Measurements from ENCODE around the gene FBXO15. TPM values are rescaled to one million over a fixed set of nuclear protein-coding genes. Genes with fewer than 3 reads are reported as not detected.

FBXO15 gene
- polyA plus RNA-seq, 1 donor from 2014 or later = 6.1 TPM

DNA sequence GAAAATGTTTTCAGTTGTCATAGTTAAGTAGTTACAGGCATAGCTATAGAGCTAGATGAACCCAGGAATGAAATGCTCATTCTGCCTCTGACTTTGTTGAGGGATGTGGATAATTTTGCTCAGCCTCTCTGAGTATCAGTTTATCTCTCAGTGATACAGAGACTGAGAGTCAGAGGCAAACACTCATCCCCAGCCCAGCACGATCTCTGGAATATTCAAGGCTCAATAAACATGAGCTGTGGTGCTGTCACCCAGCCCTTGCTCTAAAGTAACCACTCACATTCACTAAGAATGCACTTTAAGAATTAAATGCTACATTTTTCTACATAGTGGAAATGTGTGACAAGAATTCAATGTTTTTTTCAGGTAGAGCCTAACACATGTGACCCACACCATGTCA lies 31.2 kb upstream of the FBXO15 start:
- H3K9me3 ChIP-seq (ENCODE audit: low read length) = no peaks in the 10 kb centered on the region
- no peak for TF ChIP-seq RAD21 (conservative IDR thresholded peaks at IDR 0.05)
- TF ChIP-seq MXI1 (conservative IDR thresholded peaks at IDR 0.05; ENCODE audit: poor library complexity, severe bottlenecking) = no peak
- no peak for TF ChIP-seq POLR2AphosphoS5 (IDR thresholded peaks at IDR 0.05)
- TF ChIP-seq SMC3 (conservative IDR thresholded peaks at IDR 0.05; ENCODE audit: poor library complexity) = no peak
- TF ChIP-seq TAF1 (IDR thresholded peaks at IDR 0.05; ENCODE audit: low read depth) = no peak
- no peak for TF ChIP-seq EP300 (conservative IDR thresholded peaks at IDR 0.05; ENCODE audit: poor library complexity, severe bottlenecking)
- TF ChIP-seq REST (IDR thresholded peaks at IDR 0.05; ENCODE audit: borderline replicate concordance) = no peak
- TF ChIP-seq EZH2 (IDR thresholded peaks at IDR 0.05; ENCODE audit: borderline replicate concordance, insufficient read depth, low read length, poor library complexity, severe bottlenecking) = no peak
- TF ChIP-seq, protein P1, sequence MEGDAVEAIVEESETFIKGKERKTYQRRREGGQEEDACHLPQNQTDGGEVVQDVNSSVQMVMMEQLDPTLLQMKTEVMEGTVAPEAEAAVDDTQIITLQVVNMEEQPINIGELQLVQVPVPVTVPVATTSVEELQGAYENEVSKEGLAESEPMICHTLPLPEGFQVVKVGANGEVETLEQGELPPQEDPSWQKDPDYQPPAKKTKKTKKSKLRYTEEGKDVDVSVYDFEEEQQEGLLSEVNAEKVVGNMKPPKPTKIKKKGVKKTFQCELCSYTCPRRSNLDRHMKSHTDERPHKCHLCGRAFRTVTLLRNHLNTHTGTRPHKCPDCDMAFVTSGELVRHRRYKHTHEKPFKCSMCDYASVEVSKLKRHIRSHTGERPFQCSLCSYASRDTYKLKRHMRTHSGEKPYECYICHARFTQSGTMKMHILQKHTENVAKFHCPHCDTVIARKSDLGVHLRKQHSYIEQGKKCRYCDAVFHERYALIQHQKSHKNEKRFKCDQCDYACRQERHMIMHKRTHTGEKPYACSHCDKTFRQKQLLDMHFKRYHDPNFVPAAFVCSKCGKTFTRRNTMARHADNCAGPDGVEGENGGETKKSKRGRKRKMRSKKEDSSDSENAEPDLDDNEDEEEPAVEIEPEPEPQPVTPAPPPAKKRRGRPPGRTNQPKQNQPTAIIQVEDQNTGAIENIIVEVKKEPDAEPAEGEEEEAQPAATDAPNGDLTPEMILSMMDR (IDR thresholded peaks at IDR 0.05; ENCODE audit: poor library complexity, severe bottlenecking) = no peak

DNA sequence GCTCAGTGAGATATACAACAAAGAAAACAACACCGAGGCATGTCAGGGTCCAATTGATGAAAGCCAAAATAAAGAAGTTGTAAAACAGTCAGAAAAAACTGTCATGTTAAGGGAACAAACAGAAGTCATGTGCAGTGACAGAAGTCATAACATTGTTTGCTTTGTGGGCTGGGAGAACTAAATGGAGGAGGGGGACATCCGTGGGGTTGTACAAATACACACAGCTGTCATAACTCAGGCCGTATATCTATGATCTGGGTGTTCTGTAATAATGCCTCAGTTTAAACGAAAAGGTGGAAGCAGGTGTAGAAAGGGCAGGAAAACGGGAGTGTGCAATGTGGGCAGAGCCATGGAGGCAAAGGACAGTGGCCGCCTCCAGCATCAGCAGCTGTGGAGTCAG lies 28.0 kb upstream of the FBXO15 start:
- no peak overlapping the region for H3K9ac ChIP-seq (ENCODE audit: low read length)
- H4K20me1 ChIP-seq (ENCODE audit: insufficient read depth) = no peaks in the 10 kb centered on the region
- no peak overlapping the region for H2AFZ ChIP-seq (ENCODE audit: low read depth, low read length)
- H3K27ac ChIP-seq (ENCODE audit: low read length) = no peak overlapping the region
- no peaks in the 10 kb centered on the region for H3K79me2 ChIP-seq (replicated peaks; ENCODE audit: insufficient read depth, low read length)
- H3K27me3 ChIP-seq (ENCODE audit: insufficient read depth, low read depth, low read length) = no peaks in the 10 kb centered on the region
- H3K4me3 ChIP-seq (ENCODE audit: low read length) = no peak overlapping the region
- H3F3A ChIP-seq (ENCODE audit: insufficient read depth, low read length, poor library complexity, severe bottlenecking) = no peaks in the 10 kb centered on the region
- no peaks in the 10 kb centered on the region for H3K36me3 ChIP-seq (ENCODE audit: insufficient read depth, low read length)
- no peaks in the 10 kb centered on the region for H3K9me3 ChIP-seq (ENCODE audit: low read length)
- H3K4me2 ChIP-seq (ENCODE audit: low read length) = no peak overlapping the region
- no peaks in the 10 kb centered on the region for H3K9me2 ChIP-seq (ENCODE audit: insufficient read depth, low read length)
- TF ChIP-seq REST (IDR thresholded peaks at IDR 0.05; ENCODE audit: borderline replicate concordance) = no peak
- no peak for TF ChIP-seq TAF1 (IDR thresholded peaks at IDR 0.05; ENCODE audit: low read depth)
- no peak for TF ChIP-seq POLR2AphosphoS5 (IDR thresholded peaks at IDR 0.05)
- no peak for TF ChIP-seq EP300 (conservative IDR thresholded peaks at IDR 0.05; ENCODE audit: poor library complexity, severe bottlenecking)
- TF ChIP-seq SMC3 (conservative IDR thresholded peaks at IDR 0.05; ENCODE audit: poor library complexity) = no peak
- TF ChIP-seq, protein P1 (IDR thresholded peaks at IDR 0.05; ENCODE audit: poor library complexity, severe bottlenecking) = no peak
- no peak for TF ChIP-seq MXI1 (conservative IDR thresholded peaks at IDR 0.05; ENCODE audit: poor library complexity, severe bottlenecking)
- TF ChIP-seq EZH2 (IDR thresholded peaks at IDR 0.05; ENCODE audit: borderline replicate concordance, insufficient read depth, low read length, poor library complexity, severe bottlenecking) = no peak
- TF ChIP-seq RAD21 (conservative IDR thresholded peaks at IDR 0.05) = no peak

More for the DNA sequence above, 31.2 kb upstream of the FBXO15 start:
- H3K4me2 ChIP-seq (ENCODE audit: low read length) = no peak overlapping the region
- no peak overlapping the region for H2AFZ ChIP-seq (ENCODE audit: low read depth, low read length)
- H4K20me1 ChIP-seq (ENCODE audit: insufficient read depth) = no peaks in the 10 kb centered on the region
- no peaks in the 10 kb centered on the region for H3F3A ChIP-seq (ENCODE audit: insufficient read depth, low read length, poor library complexity, severe bottlenecking)
- no peaks in the 10 kb centered on the region for H3K79me2 ChIP-seq (replicated peaks; ENCODE audit: insufficient read depth, low read length)
- no peak overlapping the region for H3K27ac ChIP-seq (ENCODE audit: low read length)
- no peaks in the 10 kb centered on the region for H3K36me3 ChIP-seq (ENCODE audit: insufficient read depth, low read length)
- H3K27me3 ChIP-seq (ENCODE audit: insufficient read depth, low read depth, low read length) = no peaks in the 10 kb centered on the region
- no peak overlapping the region for H3K9ac ChIP-seq (ENCODE audit: low read length)
- no peaks in the 10 kb centered on the region for H3K9me2 ChIP-seq (ENCODE audit: insufficient read depth, low read length)
- no peak overlapping the region for H3K4me3 ChIP-seq (ENCODE audit: low read length)

All from neural cell (in vitro differentiated cells).